GM19397 (cell line): Measurements from ENCODE around the gene TEDC1.
"Not testable (repeated sequence)": the region's sequence is repeated elsewhere in the genome, so short reads cannot be mapped to it uniquely, and the experiment has no call there.

Experiments used
- ATAC-seq: cut with Tn5 transposase; IDR thresholded peaks from one replicate; pipeline ENCODE4 v1.9.1; 2021; ENCODE audit warnings: mild to moderate bottlenecking, moderate library complexity; ENCODE audit not compliant: unreplicated experiment

Gene TEDC1

DNA sequence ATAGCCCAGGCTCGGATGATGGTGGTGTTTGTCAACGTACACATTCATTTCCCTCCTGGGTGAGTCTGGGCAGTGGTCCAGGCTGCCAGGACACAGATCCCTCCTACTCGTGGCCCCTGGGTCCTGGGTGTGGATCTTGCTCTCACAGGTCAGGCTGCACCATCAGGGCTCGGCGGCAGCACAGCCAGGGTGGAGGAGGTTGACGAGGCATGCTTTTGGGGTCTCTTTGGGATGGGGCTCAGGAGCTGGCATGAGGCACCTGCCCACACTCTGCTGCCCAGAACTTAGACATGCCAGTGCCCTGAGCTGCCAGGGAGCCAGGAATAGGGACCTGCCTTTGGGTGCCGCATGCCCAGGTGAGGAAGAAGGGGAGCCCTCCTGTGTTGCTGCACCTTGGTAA is 45.0 kb downstream of the TEDC1 start:
- no peak for ATAC-seq

GRCh38 chr14:105536691-105537579 is 45.9 kb downstream of the TEDC1 start:
- ATAC-seq = no peak

DNA sequence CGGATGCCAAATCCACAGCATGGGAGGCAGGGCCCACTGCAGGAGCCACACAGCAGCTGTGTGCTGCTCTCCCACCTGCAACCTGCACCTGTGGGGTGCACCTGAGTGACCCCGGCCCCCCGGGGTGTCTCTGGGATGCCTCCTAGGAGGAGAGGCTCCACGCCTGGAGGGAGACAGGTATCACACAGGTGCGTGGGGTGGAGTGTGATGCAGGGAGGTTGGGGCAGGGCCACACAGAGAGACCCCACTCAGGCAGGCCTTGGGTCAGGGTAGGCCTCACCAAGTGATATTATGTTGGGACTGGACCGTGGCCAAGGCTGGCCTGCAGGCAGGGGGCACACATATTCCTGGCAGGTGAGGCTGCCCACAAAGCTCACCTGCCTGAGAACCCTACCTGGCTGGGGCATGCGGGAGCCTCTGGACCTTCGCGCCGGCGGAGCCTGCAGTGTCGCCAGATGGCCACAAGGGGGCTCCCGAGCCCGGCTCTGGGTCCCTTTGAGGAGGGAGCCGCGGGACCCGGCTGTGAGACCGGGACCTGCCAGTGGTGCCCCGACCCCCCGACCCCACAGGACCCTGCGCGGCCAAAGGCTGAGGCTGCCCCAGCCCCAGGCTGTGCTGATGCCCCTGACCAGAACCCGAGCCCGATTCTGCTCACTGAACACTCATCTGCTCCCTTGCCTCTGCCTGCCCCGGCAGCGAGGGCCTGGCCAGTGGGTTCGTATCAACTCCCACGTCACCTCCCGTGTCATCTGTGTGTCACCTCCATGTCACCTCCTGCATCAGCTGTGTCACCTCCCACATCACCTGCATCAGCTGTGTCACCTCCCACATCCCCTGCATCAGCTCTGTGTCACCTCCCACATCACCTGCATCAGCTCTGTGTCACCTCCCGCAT is 46.8 kb downstream of the TEDC1 start:
- no peak for ATAC-seq

DNA sequence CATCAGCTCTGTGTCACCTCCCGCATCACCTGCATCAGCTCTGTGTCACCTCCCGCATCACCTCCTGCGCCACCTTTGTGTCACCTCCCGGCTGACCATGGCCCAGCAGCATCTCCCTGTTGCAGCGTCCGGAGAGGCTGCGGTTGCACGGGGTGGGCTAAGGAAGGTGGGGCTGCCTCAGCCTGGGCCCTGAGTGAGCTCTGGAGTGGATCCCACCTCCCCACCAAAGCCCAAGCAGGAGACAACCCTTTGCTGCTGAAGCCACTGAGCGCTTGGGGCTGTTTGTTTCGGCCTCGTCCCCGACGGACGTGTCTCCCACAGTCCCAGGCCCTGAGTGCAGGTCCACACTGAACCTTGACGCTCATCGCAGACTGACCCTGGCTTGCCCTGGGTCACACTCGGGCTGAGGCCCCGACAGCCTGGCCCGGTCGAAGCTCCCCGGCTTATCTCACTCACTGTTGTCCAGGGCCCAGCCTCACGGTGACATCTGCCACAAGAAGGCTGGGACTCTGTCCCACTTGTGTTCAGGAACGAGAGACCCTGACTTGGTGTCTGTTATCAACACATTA is 47.5 kb downstream of the TEDC1 start:
- no peak for ATAC-seq

DNA sequence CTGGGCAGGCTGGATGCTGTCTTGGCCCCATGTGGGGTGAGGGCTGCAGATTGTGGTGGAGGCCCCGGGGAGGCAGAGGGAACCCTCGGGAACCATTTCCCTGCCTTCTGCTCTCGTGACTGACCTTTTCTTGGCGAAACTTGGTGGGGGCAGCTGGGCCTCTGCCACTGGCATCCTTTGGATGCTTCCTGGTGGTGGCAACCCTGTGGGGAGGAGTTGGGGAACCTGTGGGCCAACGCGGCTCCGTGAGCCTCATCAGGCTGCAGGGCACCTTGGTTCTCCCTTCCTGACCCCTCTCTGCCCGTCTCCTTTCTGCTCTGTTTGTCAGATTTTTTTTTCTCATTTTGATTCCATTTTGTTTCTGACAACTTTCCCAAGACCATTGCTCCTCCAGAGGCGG is 49.8 kb downstream of the TEDC1 start:
- ATAC-seq = no peak

DNA sequence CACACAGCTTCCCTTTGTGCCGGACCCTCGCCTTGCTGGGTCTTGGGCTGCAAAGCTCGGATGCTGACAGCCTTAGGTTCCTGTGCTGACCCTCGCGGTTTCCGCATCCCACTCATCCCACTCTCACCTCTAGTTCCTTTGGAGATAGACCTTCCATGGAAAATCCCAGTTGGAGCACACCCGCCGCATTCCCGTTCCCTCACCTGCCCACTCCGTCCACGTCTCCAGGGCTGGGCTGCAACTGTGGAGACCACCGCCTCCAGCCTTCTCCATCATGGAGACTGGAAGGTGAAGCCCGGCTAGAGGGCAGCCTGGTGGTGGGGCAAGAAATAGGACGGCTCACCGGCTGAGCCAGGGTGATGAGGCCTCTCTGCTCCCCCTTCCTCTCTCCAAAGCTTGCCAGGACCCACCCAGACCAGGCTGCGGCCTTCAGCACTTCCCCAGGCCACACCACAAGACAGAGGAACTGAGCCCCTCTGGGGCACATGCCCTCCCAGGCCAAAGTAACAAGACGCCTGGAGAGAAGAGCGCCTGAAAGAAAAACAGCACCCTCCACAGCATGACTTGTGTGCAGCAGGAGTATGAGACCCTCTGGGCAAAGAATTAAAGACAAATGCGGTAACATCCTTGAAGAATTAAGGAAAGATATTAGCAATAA is 50.3 kb downstream of the TEDC1 start:
- no peak for ATAC-seq

DNA sequence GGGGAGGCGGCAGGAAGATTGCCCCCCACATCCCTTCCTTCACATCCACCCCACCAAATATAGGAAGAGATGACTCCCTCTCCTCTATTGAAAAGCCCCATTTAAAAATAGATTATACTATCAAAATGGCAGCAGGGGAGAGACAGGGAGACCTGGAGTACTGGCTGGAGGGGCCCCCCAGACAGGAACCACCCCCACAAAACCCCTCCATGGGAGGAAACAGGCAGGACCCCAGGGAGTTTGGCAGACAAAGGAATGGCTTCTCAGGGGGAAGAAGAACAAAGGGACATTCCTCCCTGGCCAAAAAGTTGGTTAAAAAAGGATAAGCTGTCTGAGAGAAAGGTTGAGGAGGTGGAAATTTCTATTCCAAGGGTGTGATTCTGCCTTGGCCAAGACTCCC is 54.6 kb downstream of the TEDC1 start:
- ATAC-seq = not testable (repeated sequence)

GRCh38 chr14:105546410-105546809 is 55.4 kb downstream of the TEDC1 start:
- ATAC-seq = not testable (repeated sequence)

- ATAC-seq = not testable (repeated sequence)
These were observed 56.0 kb downstream of the TEDC1 start for GRCh38 chr14:105547072-105547471.

DNA sequence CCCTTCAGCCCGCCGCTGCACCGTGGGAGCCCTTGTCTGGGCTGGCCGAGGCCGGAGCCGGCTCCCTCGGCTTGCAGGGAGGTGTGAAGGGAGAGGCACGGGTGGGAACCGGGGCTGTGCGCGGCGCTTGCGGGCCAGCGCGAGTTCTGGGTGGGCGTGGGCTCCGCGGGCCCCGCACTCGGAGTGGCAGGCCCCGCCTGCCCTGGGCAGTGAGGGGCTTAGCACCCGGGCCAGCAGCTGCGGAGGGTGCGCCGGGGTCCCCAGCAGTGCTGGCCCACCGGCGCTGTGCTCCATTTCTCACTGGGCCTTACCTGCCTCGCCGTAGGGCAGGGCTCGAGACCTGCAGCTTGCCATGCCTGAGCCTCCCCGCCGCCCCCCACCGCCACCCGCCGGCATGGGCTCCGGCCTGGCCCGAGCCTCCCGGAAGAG is 56.7 kb downstream of the TEDC1 start:
- no peak for ATAC-seq
